ENCODE data around the gene POLR2A.

POLR2A gene

GRCh38 chr17:7438656-7439460, 45.3 kb upstream of the POLR2A start:
- ChIA-PET POLR2A (interaction anchor here (0.5 to 3.1 kb wide), 3 partner anchors 35 to 756 kb away, joined by 3 to 21 read pairs (median 4); partner anchors contain the start of genes POLR2A and TMEM256), CTCF (interaction anchor here (0.8 to 3.8 kb wide), 3 partner anchors 37 to 122 kb away, joined by 3 to 18 read pairs (median 3); partner anchors contain the start of gene TMEM95)
- H3K4me3 ChIP-seq (ENCODE audit: low read depth, low read length), result no peak overlapping the region
- peaks cover 18% of the 10 kb centered on the region for H3K4me1 ChIP-seq (ENCODE audit: control insufficient read depth, insufficient read depth, low read length)
- H3K36me3 ChIP-seq (ENCODE audit: control insufficient read depth in 2 of 2, insufficient read depth in 1 of 2, low read length in 2 of 2), result no peaks in the 10 kb centered on the region
- TF ChIP-seq ZNF335 (tag by site-specific recombination; conservative IDR thresholded peaks at IDR 0.05), result peak; percentile 63
- TF ChIP-seq BCL6B (tag by site-specific recombination; IDR thresholded peaks at IDR 0.05), result no peak
- peak; percentile 12; the same call in 1 of the 2 replicates for TF ChIP-seq IKZF3 (tag by site-specific recombination; IDR thresholded peaks at IDR 0.05)
- TF ChIP-seq ZNF416 (tag by site-specific recombination; IDR thresholded peaks at IDR 0.05), result no peak
- H3K9me3 ChIP-seq (ENCODE audit: control insufficient read depth, insufficient read depth, low read depth, low read length), result no peaks in the 10 kb centered on the region
- no peak overlapping the region for H3K27ac ChIP-seq (ENCODE audit: extremely low read depth, low read depth, low read length)

GRCh38 chr17:7439462-7440112, 44.6 kb upstream of the POLR2A start, which contains the start of gene FGF11:
FGF11 (plus strand) TSS chr17:7439512; CDS start chr17:7439621, 109 bp downstream.
- Histone ChIP-seq H3K9me3 (ENCODE audit: control insufficient read depth, insufficient read depth, low read depth, low read length) (no peaks in the 10 kb centered on the region), H3K4me1 (ENCODE audit: control insufficient read depth, insufficient read depth, low read length) (peaks cover 25% of the 10 kb centered on the region), H3K36me3 (ENCODE audit: control insufficient read depth in 2 of 2, insufficient read depth in 1 of 2, low read length in 2 of 2) (no peaks in the 10 kb centered on the region), H3K27ac (ENCODE audit: extremely low read depth, low read depth, low read length) (peak within 1 kb of the TSS; percentile 74), H3K4me3 (ENCODE audit: low read depth, low read length) (peak within 1 kb of the TSS; percentile 20)
- POLR2A ChIA-PET, result interaction anchor here (0.7 to 3.1 kb wide), 4 partner anchors 36 to 45 kb away, joined by 3 to 21 read pairs (median 4); partner anchors contain the start of genes PLSCR3, POLR2A and TMEM256
- CTCF ChIA-PET, result interaction anchor here (0.6 to 3.8 kb wide), 2 partner anchors 14 to 84 kb away, joined by 5 to 18 read pairs; partner anchors contain the start of gene TMEM95
- TF ChIP-seq KLF16 (tag by site-specific recombination; IDR thresholded peaks at IDR 0.05), result no peak
- no peak for TF ChIP-seq ZNF146 (tag by site-specific recombination; IDR thresholded peaks at IDR 0.05)
- TF ChIP-seq SETDB1 (IDR thresholded peaks at IDR 0.05; ENCODE audit: insufficient read length, low read length), result no peak
- TF ChIP-seq ZBTB17 (tag by site-specific recombination; IDR thresholded peaks at IDR 0.05), result no peak
- TF ChIP-seq HOXD13 (CRISPR knock-in tag; IDR thresholded peaks at IDR 0.05; ENCODE audit: borderline replicate concordance), result no peak
- peak; percentile 50; the same call in 1 of the 2 replicates for TF ChIP-seq GLIS1 (tag by site-specific recombination; IDR thresholded peaks at IDR 0.05)
- TF ChIP-seq ATF2 (tag by site-specific recombination; IDR thresholded peaks at IDR 0.05; ENCODE audit: low read depth), result no peak
- no peak for TF ChIP-seq OVOL3 (tag by site-specific recombination; IDR thresholded peaks at IDR 0.05)
- TF ChIP-seq GLIS2 (tag by site-specific recombination; IDR thresholded peaks at IDR 0.05), result 0 out of 2 replicates have a peak, but pooled peaks have one; percentile 26
- TF ChIP-seq ZNF366 (tag by site-specific recombination; conservative IDR thresholded peaks at IDR 0.05), result no peak
- no peak for TF ChIP-seq ZNF658 (tag by site-specific recombination; IDR thresholded peaks at IDR 0.05)
- TF ChIP-seq ZNF133 (tag by site-specific recombination; IDR thresholded peaks at IDR 0.05), result no peak
- TF ChIP-seq SP3 (tag by site-specific recombination; IDR thresholded peaks at IDR 0.05), result peak; percentile 38; the same call in 1 of the 2 replicates
- no peak for TF ChIP-seq ZNF76 (tag by site-specific recombination; IDR thresholded peaks at IDR 0.05; ENCODE audit: borderline replicate concordance, low read depth)
- TF ChIP-seq ZBTB48 (tag by site-specific recombination; IDR thresholded peaks at IDR 0.05), result no peak
- no peak for TF ChIP-seq CTCF (tag by site-specific recombination; IDR thresholded peaks at IDR 0.05)
- no peak for TF ChIP-seq GLI2 (tag by site-specific recombination; IDR thresholded peaks at IDR 0.05; ENCODE audit: borderline replicate concordance, low read depth)
- TF ChIP-seq PRDM6 (tag by site-specific recombination; IDR thresholded peaks at IDR 0.05), result no peak
- no peak for TF ChIP-seq ZNF24 (tag by site-specific recombination; IDR thresholded peaks at IDR 0.05)
- no peak for TF ChIP-seq SALL2 (tag by site-specific recombination; IDR thresholded peaks at IDR 0.05; ENCODE audit: borderline replicate concordance)
- no peak for TF ChIP-seq ZNF449 (tag by site-specific recombination; IDR thresholded peaks at IDR 0.05)
- TF ChIP-seq ZNF48 (tag by site-specific recombination; IDR thresholded peaks at IDR 0.05), result no peak

All from HEK293 (cell line).